Immature natural killer cell (primary cell): ENCODE results near the gene TRAF3IP3. TPM values are rescaled to one million over a fixed set of nuclear protein-coding genes. Genes with fewer than 3 reads are reported as not detected.

Source experiments
- polyA plus RNA-seq, 3 donors: library from polyadenylated mRNA; unstranded; fragments of 300-500 nt; fragmentation: Illumina TruSeq; gene quantifications; one replicate each; pipeline ENCODE4 v1.2.3, GENCODE V29; 2021

TRAF3IP3 gene
- polyA plus RNA-seq, 3 donors from 2014 or later: 232 to 341 (median 287) TPM

Other genes starting within 250 kb of the TRAF3IP3 start
- gene CAMK1G, start 172.3 kb upstream of the TRAF3IP3 start, polyA plus RNA-seq: not detected
- 1 to 10 TPM in 1 of 3 donors, under 1 TPM in 1, not detected in 1; 0.58 to 1.6 TPM for gene LAMB3, start 103.6 kb upstream of the TRAF3IP3 start, polyA plus RNA-seq
- 1 to 10 TPM in 1 of 3 donors, under 1 TPM in 1, not detected in 1; 0.59 to 3.1 TPM for gene G0S2, start 80.6 kb upstream of the TRAF3IP3 start, polyA plus RNA-seq
- not detected for gene HSD11B1, start 51.2 kb upstream of the TRAF3IP3 start, polyA plus RNA-seq
- under 1 TPM in 2 of 3 donors, not detected in 1; 0.18 to 0.84 TPM for gene C1orf74, start 28.5 kb downstream of the TRAF3IP3 start, polyA plus RNA-seq
- gene IRF6, start 50.1 kb downstream of the TRAF3IP3 start, polyA plus RNA-seq: 1 to 10 TPM in 2 of 3 donors, not detected in 1; 5.2 TPM
- 1 to 10 TPM; 2.6 to 3.7 (median 3.2) TPM for gene UTP25, start 71.9 kb downstream of the TRAF3IP3 start, polyA plus RNA-seq
- not detected for gene SYT14, start 182.2 kb downstream of the TRAF3IP3 start, polyA plus RNA-seq